GM03348 (cell line): ENCODE data around the gene LTN1.
"Not testable (repeated sequence)": the region's sequence is repeated elsewhere in the genome, so short reads cannot be mapped to it uniquely, and the experiment has no call there.

Source experiments
- DNase-seq: peaks from one replicate; pipeline ENCODE4 v3.0.0; 2012; ENCODE audit warnings: low spot score

Gene LTN1

DNA sequence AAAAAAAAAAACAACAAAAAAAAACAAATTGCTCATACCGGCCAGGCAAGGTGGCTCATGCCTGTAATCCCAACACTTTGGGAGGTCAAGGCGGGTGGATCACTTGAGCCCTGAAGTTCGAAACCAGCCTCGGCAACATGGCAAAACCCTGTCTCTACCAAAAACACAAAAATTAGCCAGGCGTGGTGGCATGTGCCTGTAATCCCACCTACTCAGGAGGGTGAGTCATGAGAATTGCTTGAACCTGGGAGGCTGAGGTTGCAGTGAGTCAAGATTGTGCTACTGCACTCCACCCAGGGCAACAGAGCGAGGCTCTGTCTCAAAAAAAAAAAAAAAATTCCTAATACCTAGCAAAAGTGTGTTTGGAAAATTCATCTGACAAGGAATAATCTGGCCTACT lies 4.5 kb downstream of the LTN1 start:
- not testable (repeated sequence) for DNase-seq

DNA sequence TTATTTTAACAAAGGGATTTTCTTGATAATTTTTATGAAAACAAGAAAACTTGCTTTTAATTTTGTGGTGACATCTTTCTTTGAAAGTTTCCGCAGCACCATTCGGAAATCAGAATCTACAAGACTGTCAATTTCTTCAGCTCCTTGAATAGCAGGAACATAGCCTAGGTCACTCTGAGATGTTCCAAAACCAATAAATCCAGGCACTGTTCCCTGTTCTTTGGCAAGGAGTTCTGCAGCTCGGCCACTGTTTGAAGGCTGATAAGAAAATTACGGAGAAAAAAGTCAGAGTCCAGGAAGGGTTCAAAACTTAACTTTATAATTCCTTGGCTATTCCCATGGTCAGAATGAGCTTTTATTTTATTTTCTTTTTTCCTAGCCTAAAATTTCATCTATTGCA lies 6.0 kb downstream of the LTN1 start:
- DNase-seq = no peak

DNA sequence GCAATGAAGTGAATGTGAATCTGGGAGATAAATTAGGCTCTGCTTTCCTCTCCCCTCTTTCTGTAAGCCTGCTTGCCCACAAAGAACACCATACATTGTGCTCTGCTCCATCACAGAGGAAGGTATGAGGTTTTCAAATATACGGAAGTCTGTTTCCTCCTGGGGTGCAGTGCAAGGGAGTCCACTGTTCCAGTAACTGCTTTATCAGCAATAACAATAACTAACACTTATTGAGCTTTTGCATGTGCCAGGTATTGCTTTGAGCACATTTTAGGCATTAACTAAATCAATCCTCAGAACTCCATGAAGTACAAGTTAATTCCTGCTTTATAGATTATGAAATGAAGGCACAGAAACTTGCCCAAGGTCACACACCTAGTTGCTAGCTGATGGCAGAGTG lies 10.0 kb downstream of the LTN1 start:
- DNase-seq = no peak

GRCh38 chr21:28979092-28979491 lies 13.6 kb downstream of the LTN1 start:
- no peak for DNase-seq

DNA sequence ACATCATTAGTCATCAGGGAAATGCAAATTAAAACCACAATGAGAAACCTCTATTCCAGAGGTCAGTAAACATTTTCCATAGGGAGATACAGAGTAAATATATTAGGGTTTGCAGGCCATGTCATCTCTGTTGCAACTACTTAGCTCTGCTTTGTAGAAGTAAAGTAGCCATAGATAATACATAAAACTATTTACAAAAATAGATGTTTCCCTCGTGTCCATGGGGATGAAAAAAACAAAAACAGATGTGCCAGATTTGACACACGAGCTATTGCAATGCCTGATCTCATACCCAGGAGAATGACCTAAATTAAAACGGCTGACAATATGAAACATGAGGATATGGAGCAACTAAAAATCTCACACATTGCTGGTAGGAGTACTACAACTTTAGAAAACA lies 17.3 kb downstream of the LTN1 start:
- DNase-seq = peak; percentile 35

DNA sequence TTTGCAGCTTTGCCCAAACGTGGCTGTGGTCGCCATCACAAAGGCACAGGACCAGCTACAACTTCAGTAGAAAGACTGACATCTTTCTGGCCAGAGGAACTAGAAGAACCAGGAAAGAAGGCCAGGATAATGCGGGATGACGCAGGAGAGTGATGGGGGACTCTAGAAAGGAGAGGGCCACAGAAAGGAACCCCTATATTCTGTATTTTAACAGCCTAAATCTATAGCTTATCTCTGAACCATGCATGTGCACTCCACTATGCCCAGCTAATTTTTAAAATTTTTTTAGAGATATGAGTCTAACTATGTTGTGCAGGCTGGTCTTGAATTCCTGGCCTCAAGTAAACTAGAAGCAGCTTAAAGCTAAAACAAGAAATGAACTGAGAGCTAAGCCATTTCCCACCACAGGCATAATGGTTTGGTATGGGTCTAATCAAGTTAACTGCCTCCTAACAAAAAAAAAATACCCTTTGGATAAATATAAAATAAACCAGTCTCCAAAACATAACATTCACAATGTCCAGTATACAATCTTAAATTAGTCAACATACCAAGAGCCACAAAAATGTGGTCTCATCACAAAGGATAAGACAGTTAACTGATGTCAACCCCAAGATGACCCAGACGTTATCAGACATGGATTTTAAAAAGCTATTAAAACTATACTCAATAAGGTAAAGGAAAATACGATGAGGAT lies 18.0 kb downstream of the LTN1 start:
- DNase-seq = no peak

DNA sequence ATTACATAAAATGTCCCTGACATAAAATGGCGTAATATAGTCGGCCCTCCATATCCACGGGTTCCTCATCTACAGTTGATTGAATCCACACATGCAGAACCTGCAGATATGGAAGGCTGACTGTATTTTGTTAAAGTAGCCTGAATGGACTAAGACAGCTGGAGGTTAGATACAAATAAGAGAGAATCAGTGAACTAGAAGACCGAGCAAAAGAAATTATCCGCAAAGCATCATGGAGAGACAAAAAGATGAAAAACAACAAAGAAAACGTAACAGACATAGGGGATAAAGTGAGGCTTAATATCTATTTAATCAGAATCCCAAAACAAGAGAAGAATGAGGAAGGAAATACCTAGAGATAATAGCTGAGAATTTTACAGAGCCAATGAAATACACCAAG lies 20.3 kb downstream of the LTN1 start:
- DNase-seq = no peak

- peak; percentile 11 for DNase-seq
Measured at GRCh38 chr21:28971171-28971570, 21.5 kb downstream of the LTN1 start.

DNA sequence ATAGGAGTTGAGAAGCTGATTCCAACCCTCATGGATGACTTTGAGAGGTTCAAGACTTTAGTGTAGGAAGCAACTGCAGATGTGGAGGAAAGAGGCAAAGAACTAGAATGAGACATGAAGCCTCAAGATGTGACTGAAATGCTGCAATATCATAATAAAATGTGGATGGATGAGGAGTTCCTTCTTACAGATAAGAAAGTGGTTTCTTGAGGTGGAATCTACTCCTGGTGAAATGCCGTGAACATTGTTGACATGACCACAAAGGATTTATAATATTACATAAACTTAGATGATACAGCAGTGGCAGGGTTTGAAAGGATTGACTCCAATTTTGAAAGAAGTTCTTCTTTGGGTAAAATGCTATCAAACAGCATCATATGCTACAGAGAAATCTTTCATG lies 28.8 kb downstream of the LTN1 start:
- no peak for DNase-seq

DNA sequence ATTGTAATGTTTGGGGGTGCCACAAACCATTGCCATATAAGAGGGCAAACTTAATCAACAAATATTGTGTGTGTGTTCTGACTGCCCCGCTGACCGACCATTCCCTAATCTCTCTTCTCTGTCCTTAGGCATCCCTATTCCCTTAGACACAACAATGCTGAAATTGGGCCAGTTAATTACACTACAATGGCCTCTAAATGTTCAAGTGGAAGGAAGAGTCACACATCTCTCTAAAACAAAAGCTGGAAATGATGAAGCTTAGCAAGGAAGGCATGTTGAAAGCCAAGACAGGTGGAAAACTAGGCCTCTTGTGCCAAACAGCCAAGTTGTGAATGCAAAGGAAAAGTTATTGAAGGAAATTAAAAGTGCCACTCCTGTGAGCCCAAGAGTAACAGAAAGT lies 30.2 kb downstream of the LTN1 start:
- no peak for DNase-seq

DNA sequence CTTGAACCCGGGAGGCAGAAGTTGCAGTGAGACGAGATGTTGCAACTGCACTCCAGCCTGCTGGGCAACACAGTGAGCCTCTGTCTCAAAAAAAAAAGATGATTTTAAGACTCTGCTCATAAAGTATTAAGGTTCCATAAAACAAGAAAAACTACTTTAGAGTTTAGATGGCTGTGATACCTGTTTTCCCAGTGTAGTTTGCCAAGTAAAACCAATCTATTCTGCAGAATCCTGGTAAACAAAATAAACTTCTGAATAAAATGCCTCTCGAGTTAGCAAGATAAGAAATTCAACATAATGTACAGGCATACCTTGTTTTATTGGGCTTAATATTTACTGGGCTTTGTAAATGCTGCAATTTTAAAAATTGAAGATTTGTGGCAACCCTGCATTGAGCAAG lies 30.8 kb downstream of the LTN1 start:
- DNase-seq = no peak

- DNase-seq = no peak
Measured at GRCh38 chr21:28960245-28960644, 32.4 kb downstream of the LTN1 start.

- peak; percentile 58 for DNase-seq
Measured at GRCh38 chr21:28959367-28960099, 33.1 kb downstream of the LTN1 start.

DNA sequence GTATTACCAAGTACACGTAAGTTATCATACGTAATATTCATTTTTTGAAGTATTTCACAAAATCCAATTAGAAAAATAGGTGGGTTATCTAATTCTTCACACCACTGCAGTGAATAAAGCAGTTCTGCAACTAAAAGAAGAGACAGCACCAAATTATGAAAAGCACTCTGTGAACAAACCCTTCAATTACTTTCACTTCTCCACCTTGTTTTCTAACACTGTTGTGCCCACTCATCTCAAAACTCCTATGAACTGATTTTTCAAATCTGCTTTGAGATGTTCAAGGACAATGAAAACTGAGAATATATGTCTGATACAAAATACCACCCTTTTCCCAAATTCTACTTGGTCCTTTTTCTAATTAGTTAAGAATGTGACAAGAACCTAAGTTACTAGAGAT lies 39.4 kb downstream of the LTN1 start:
- DNase-seq = no peak

DNA sequence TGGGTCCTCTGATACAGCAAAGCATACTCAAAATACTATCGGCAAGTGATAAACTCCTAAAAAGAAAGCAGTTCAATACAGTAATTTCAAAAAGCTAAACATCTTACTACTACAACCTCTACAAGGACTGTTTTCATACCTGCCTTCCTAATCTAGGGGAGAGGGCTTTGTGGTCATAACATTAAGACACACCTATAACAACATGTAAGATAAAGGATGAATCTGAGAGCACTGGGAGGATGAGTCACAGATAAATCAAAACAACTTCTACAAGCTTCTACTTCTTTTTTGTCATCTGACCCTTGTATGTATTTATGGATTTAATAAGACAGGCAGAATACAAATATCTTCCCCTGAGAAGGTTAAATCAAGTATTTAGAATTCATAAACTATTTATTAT lies 40.0 kb downstream of the LTN1 start:
- no peak for DNase-seq

- DNase-seq = no peak
Measured at GRCh38 chr21:28949318-28949717, 43.4 kb downstream of the LTN1 start.

DNA sequence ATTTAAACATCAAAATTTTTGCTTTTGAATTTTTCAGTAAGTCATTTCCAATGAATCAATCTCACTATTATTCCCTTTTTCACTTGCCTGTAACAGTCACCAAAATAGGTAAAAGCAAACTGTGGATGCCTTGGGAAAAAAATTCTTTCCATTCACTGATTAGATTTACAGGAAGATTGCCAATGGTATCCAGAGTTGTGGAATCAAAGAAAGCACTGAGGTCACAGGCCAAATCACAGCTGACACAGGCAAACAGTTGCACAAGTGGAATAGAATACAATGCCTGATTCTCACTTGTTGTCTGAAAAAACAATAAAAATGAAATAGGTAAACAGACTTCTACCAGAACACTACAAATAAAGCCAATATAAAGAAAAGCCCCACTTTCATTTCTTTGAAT lies 48.4 kb downstream of the LTN1 start:
- DNase-seq = peak; percentile 5

- no peak for DNase-seq
Measured at GRCh38 chr21:28943631-28944030, 49.0 kb downstream of the LTN1 start.

DNA sequence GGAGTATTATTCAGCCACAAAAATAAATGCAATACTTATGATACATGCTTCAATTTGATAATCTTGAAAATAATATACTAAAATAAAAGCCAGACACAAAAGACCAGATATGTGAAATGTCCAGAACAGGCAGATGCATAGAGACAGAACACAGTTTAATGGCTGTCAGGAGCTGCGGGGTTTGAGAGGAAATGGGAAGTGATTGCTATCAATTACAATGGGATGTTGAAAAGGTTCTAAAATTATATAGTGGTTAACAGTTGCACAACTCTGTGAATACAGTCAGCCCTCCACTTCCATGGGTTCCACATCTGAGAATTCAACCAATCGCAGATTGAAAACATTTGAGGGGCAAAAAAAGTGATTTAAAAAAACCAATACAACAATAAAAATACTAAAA lies 54.0 kb downstream of the LTN1 start:
- no peak for DNase-seq

DNA sequence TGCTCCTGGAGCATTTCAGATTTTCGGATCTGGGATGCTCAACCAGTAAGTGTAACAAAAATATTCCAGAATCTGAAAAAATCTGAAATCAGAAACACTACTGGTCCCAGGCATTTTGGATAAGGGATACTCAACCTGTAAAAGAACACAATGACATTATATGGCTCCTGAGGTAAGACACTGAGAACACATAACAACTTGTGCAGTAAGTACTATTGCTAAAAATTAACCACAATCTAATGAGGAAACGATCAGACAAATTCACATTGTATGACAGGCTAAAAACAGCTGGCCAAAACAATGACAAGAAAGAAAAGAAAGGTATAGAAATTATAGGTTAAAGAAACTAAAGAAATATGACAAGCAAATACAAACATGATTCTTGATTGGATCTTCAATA lies 54.9 kb downstream of the LTN1 start:
- no peak for DNase-seq

- no peak for DNase-seq
Measured at GRCh38 chr21:28936721-28937120, 56.0 kb downstream of the LTN1 start.

DNA sequence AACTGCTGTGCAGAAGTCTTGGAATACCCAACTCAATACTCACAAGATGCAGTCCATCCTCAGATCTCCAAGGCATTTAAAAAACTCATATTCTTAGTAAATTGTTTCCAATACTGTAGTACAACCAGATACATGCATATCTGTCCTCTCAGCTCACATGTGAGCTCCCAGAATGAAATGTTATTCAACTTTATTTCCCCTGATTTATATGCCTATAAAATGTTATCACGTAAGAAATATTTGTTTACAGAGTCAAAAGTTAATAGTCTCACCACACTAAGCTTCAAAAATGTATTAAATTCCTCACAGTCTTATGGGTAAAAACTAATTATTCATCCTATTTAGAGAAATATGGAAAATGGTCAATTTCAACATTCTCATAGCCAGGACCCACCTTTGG lies 56.6 kb downstream of the LTN1 start:
- no peak for DNase-seq

- DNase-seq = no peak
Measured at GRCh38 chr21:28932717-28933116, 60.0 kb downstream of the LTN1 start.
